Measurements from ENCODE around the gene ZDHHC7.

Gene ZDHHC7

DNA sequence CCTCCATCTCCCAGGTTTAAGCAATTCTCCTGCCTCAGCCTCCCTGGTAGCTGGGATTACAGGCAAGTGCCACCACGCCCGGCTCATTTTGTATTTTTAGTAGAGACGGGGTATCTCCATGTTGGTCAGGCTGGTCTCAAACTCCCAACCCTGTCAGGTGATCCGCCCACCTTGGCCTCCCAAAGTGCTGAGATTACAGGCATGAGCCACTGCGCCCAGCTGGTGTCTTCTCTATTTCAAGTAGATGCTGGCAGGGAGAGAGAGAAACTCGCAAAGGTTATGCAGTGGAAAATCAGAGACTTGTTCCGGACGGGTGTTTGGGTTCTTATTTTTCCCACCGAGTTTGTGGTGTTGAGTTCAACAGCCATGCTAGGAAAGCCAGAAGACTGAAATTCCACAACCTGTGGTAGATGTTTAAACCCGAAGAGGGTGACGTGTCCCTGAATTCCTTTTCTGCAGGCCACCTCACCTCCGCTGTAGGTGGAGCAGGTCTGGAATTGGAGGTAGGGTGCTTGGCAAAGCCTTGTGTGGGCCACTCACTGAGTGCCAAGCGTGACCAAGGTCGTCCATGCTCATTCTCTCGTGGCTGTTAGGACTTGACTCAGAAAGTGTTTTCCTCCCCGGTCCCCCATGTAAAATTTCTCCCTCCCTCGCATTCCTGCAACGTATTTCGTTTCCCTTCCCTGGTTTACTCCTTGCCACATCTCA lies 7.3 kb upstream of the ZDHHC7 start:
- peaks cover 37 to 39% of the 10 kb centered on the region in 2 experiments for H3K4me1 ChIP-seq (ENCODE audit: control insufficient read depth in 1 of 2, insufficient read depth in 1 of 2, low read depth in 1 of 2, low read length in 1 of 2)
- no peaks in the 10 kb centered on the region for H3K36me3 ChIP-seq
- TF ChIP-seq, protein P1, sequence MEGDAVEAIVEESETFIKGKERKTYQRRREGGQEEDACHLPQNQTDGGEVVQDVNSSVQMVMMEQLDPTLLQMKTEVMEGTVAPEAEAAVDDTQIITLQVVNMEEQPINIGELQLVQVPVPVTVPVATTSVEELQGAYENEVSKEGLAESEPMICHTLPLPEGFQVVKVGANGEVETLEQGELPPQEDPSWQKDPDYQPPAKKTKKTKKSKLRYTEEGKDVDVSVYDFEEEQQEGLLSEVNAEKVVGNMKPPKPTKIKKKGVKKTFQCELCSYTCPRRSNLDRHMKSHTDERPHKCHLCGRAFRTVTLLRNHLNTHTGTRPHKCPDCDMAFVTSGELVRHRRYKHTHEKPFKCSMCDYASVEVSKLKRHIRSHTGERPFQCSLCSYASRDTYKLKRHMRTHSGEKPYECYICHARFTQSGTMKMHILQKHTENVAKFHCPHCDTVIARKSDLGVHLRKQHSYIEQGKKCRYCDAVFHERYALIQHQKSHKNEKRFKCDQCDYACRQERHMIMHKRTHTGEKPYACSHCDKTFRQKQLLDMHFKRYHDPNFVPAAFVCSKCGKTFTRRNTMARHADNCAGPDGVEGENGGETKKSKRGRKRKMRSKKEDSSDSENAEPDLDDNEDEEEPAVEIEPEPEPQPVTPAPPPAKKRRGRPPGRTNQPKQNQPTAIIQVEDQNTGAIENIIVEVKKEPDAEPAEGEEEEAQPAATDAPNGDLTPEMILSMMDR (IDR thresholded peaks at IDR 0.05), result no peak

DNA sequence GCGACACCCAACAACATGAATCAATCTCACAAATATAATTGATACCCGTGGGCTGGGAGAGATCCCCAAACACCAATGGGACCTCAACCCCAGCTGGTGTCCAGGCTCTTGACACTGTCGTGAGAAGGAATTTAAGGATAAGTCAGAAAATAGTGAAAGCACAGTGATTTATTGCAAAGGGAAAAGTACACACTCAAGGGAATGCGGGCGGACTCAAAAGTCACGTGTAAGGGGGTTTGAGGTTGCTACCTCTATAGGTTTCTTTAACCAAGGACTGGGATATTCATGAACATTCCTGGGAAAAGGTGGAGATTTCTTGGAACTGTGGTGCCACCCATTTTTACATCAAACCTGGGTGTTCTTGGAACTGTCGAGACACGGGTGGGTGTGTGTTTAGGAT lies 6.3 kb upstream of the ZDHHC7 start:
- H3K9me3 ChIP-seq, result no peaks in the 10 kb centered on the region
- peaks cover 47% of the 10 kb centered on the region in 2 experiments for H3K4me1 ChIP-seq (ENCODE audit: control insufficient read depth in 1 of 2, insufficient read depth in 1 of 2, low read depth in 1 of 2, low read length in 1 of 2)

More for the DNA sequence above, 7.3 kb upstream of the ZDHHC7 start:
- Histone ChIP-seq H3K9me3 (no peaks in the 10 kb centered on the region), H3K27me3 (no peaks in the 10 kb centered on the region), H3K4me3 (ENCODE audit: low read depth in 1 of 2, low read length in 1 of 2) (no peak overlapping the region), H3K27ac (no peak overlapping the region)

DNA sequence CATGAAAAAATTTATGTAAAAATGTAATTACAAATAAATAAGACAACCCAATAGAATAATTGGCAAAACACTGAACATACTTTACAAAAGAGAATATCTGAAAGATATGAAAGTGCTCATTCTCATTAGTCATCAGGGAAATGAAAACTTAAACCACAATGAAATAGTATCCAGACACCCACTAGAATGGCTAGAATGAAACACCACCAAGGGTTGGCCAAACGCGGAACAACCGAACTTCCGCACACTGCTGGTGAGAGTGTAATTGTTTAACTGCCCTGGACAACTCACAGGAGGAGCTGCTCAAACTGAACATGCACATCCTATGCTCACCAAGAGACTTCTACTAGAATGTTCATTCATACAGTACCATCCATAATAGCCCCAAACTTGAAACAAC lies 5.8 kb upstream of the ZDHHC7 start:
- Histone ChIP-seq H3K4me1 (ENCODE audit: control insufficient read depth in 1 of 2, insufficient read depth in 1 of 2, low read depth in 1 of 2, low read length in 1 of 2) (peaks cover 51 to 52% of the 10 kb centered on the region in 2 experiments), H3K27ac (peak overlapping the region; percentile 80), H3K4me3 (ENCODE audit: low read depth in 1 of 2, low read length in 1 of 2) (peak overlapping the region in 1 of 2 experiments; percentile 25), H3K36me3 (no peaks in the 10 kb centered on the region), H3K27me3 (no peaks in the 10 kb centered on the region), H3K9me3 (no peaks in the 10 kb centered on the region)
- TF ChIP-seq, protein P1 (IDR thresholded peaks at IDR 0.05), result no peak

More for the DNA sequence above, 6.3 kb upstream of the ZDHHC7 start:
- no peaks in the 10 kb centered on the region for H3K36me3 ChIP-seq
- H3K27ac ChIP-seq, result peak overlapping the region; percentile 80
- TF ChIP-seq, protein P1 (IDR thresholded peaks at IDR 0.05), result no peak
- no peaks in the 10 kb centered on the region for H3K27me3 ChIP-seq
- peak overlapping the region in 1 of 2 experiments; percentile 25 for H3K4me3 ChIP-seq (ENCODE audit: low read depth in 1 of 2, low read length in 1 of 2)

DNA sequence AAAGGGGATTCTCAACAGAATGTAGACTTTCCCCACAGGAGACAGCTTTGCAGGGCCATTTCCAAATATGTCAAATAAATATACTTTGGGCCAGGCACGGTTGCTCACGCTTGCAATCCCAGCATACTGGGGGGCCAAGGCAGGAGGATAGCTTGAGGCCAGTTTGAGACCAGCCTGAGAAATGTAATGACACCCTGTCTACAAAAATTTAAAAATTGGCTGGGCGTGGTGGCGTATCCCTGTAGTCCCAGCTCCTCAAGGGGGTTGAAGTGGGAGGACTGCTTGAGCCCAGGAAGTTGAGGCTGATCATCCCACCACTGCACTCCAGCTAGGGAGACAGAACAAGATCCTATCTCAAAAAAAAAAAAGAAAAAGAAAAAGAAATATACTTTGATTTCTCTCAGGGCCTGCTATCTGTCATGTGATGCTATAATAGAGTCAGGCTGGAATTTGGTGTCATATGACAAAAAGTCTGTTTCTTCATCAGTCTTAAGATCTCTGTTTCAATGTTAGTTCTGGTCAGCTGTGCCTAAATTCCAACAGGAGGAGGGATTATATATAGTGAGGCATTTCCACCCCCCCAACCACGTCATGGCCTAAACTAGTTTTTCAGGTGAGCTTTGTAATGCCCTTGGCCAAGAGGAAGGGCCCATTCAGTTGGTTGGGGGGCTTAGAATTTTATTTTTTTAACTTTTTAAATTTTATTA lies 4.3 kb upstream of the ZDHHC7 start:
- no peak overlapping the region for H3K4me3 ChIP-seq (ENCODE audit: low read depth in 1 of 2, low read length in 1 of 2)
- no peaks in the 10 kb centered on the region for H3K36me3 ChIP-seq
- TF ChIP-seq, protein P1 (IDR thresholded peaks at IDR 0.05), result no peak
- H3K9me3 ChIP-seq, result no peaks in the 10 kb centered on the region
- H3K4me1 ChIP-seq (ENCODE audit: control insufficient read depth in 1 of 2, insufficient read depth in 1 of 2, low read depth in 1 of 2, low read length in 1 of 2), result peaks cover 60% of the 10 kb centered on the region in 2 experiments
- H3K27ac ChIP-seq, result no peak overlapping the region
- no peaks in the 10 kb centered on the region for H3K27me3 ChIP-seq

DNA sequence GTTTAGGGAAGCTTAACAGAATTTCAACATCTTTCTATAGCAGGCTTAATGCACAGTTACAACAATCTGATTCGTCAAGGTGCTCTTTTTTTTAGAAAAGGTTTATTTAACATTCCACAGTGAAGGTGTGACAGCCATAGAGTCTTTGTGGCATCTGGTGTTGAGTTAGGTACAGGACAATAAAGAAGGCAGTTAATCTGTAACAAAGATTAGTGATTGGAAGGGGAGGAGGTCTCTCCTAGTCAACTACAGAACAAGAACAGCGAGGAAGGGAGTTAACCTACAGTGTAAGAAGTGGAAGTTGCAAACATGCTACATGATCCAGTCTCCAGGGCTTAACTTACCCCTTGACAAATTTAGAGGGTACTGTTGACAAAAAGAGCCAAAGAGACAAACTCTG lies 3.0 kb upstream of the ZDHHC7 start:
- Histone ChIP-seq H3K27ac (peak overlapping the region; percentile 78), H3K27me3 (no peaks in the 10 kb centered on the region), H3K36me3 (no peaks in the 10 kb centered on the region), H3K9me3 (no peaks in the 10 kb centered on the region), H3K4me1 (ENCODE audit: control insufficient read depth in 1 of 2, insufficient read depth in 1 of 2, low read depth in 1 of 2, low read length in 1 of 2) (peaks cover 72 to 73% of the 10 kb centered on the region in 2 experiments), H3K4me3 (ENCODE audit: low read depth in 1 of 2, low read length in 1 of 2) (no peak overlapping the region)
- TF ChIP-seq, protein P1 (IDR thresholded peaks at IDR 0.05), result no peak
